Measurements from ENCODE around the gene FBXO31.
A peak's percentile ranks its signal among the peaks of the same experiment; 100 is the strongest.

Gene FBXO31

DNA sequence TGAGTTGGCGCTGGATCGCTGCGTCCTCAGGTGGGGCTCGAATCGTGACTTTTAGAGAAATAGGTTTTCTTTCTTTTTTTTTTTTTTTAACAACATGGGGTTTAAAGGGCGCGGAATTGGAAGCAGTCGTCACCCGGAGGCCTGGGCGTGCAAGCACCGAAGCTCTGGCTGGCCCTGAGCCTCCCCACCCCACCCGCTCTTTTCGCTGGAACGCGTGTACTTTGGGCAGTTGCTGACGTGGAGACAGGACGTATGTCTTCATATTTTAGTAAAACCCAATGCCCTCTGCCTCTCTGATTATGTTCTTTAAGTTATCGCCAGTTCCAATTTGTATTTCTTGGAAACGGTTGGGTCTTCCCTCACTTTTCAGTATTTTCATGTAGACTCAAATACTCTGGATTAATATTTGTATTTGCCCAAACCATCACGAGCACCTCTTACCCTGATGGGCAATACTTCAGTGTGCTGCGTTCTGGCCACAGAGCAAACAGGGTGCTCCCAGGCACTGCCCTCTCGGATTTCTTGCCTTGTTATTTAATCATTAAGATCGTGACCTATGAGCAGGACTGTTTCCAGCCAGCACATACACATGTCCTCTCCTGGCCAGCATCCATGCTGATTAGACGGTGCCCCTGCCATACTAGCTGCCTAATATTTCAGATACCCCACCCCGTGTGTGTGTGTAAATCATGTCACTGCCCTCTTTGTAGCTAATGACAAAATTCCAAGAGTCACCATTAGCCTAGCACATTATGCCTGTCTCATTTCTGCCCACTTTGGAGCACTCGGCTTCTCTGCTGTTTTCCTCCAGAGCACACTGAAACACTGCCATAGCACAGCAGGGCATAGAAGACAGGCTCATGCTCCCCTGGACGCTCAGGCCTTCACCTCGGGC lies 65.6 kb downstream of the FBXO31 start:
- no peak; the same call in 1 of the 2 replicates for TF ChIP-seq POLR2AphosphoS5 (IDR thresholded peaks at IDR 0.05; ENCODE audit: low read depth, low read length)
- no peak for TF ChIP-seq POLR2A (IDR thresholded peaks at IDR 0.05; ENCODE audit: low read depth, low read length)
- no peak for TF ChIP-seq TAF1 (IDR thresholded peaks at IDR 0.05; ENCODE audit: borderline replicate concordance, low read depth, low read length)
- FAIRE-seq (no peak), DNase-seq (ENCODE audit: insufficient read length) (peak; percentile 49)

DNA sequence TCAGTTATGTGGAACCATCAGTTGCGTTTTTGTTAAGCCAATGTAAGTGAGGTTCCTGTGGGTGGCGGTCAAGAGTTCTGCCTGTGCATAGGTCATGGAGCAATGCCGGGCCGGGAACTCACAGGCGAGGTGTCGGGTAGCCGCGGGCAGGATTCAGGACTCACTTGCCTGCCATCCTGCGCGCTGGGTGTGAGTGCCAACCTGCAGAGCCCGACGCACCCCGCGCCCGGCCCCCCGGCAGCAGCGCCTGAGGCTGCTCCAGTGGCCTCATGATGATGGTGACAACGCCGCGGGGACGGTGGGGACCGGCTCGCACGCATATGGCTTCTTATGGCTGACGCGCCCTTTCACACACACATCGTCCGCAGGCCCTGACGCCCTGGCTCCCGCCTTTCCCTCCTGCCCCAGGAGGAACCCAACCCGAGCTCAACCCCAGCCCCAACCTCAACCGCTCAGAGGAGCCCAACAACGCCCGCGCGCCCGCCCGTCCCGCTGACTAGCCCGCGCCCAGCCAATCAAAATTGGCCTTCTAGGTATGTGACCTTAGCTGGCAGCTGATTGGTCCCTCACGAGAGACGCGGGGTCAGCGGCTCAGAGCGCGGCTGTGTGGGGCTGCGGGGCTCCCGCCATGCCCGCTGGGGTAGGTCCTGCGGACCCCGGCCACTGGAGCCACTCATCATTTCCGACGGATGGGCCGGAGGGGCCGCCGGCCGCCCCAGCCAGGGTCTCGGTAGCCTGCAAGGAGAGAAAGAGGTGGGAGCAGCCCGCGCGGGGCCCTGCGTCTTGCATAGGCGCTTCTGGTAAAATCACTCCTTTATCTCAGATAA lies 66.4 kb downstream of the FBXO31 start, which contains the start of gene C16orf95:
TSS of gene C16orf95 (minus strand) at position 470 of the 827 bp plus-strand sequence. CDS start at position 320, 150 bp downstream.
- peak; percentile 99 for DNase-seq (ENCODE audit: insufficient read length)
- FAIRE-seq = peak; percentile 72
- TF ChIP-seq POLR2AphosphoS5 (IDR thresholded peaks at IDR 0.05; ENCODE audit: low read depth, low read length) (peak; percentile 52; the same call in 1 of the 2 replicates), TAF1 (IDR thresholded peaks at IDR 0.05; ENCODE audit: borderline replicate concordance, low read depth, low read length) (peak; percentile 70; the same call in 1 of the 2 replicates), POLR2A (IDR thresholded peaks at IDR 0.05; ENCODE audit: low read depth, low read length) (peak; percentile 77)

DNA sequence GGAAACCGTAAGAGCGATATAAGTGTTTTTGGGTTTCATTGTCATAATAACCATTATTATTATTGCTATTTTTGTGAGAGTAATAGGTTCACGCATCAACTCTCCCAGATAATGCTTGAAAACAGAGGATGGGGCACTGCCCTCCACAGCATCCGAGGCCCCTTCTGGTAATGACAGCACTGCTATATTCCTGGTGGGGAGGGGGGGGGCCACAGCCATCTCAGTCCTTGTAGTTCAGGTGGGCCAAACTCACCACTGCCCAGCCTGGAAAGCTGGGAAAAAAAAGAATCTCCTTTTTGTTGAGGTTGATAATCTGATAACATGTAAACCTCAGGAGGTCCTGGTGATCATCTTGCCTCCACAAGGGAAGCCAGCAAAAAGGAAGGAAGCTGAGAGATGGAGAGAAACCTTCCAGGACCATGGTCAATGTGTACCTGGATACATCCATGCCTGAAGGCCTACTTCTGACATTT lies 67.1 kb downstream of the FBXO31 start:
- no peak for DNase-seq (ENCODE audit: insufficient read length)
- no peak for FAIRE-seq
- TF ChIP-seq TAF1 (IDR thresholded peaks at IDR 0.05; ENCODE audit: borderline replicate concordance, low read depth, low read length) (no peak), POLR2AphosphoS5 (IDR thresholded peaks at IDR 0.05; ENCODE audit: low read depth, low read length) (no peak), POLR2A (IDR thresholded peaks at IDR 0.05; ENCODE audit: low read depth, low read length) (no peak)

DNA sequence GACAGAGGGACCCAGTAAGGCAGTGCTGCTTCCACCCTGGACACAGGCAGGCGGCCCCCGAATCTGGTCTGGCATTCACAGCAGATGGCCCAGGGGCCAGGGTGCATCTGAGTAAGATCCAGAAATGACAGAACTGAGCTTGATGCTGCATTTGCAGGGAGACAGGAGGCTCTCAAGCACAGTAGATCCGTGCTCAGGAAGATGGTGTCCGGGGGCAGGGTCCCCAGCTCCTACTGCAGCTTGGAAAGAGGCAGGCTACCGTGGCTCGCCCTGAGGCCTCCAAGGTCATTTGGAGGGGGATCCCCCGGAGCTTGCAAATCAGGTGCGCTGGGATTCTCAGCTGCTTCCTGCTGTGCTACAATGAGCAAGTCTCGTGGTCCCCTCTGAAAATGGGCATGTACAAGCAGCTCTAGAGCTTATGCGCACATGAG lies 68.6 kb downstream of the FBXO31 start:
- DNase-seq (ENCODE audit: insufficient read length) (no peak), FAIRE-seq (no peak)
- no peak for TF ChIP-seq POLR2AphosphoS5 (IDR thresholded peaks at IDR 0.05; ENCODE audit: low read depth, low read length)
- no peak for TF ChIP-seq TAF1 (IDR thresholded peaks at IDR 0.05; ENCODE audit: borderline replicate concordance, low read depth, low read length)
- no peak for TF ChIP-seq POLR2A (IDR thresholded peaks at IDR 0.05; ENCODE audit: low read depth, low read length)

DNA sequence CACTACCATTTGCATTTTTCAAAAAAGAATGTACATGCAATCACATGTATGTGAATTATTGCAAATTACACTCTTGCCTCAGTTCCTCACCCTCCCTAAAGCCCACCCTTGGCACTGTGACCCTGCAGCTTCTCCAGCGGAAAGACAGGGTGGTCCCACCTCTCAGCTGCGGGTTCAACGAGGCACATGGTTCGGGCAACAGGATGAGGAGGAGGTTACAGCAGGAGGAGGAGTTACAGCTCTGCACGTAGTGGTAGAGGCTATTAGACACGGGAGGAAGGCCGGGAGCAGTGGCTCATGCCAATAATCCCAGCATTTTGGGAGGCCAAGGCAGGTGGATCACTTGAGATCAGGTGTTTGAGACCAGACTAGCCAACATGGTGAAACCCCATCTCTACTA lies 71.6 kb downstream of the FBXO31 start:
- no peak for DNase-seq (ENCODE audit: insufficient read length)
- TF ChIP-seq POLR2A (IDR thresholded peaks at IDR 0.05; ENCODE audit: low read depth, low read length) (no peak), TAF1 (IDR thresholded peaks at IDR 0.05; ENCODE audit: borderline replicate concordance, low read depth, low read length) (no peak), POLR2AphosphoS5 (IDR thresholded peaks at IDR 0.05; ENCODE audit: low read depth, low read length) (no peak)
- FAIRE-seq = no peak

DNA sequence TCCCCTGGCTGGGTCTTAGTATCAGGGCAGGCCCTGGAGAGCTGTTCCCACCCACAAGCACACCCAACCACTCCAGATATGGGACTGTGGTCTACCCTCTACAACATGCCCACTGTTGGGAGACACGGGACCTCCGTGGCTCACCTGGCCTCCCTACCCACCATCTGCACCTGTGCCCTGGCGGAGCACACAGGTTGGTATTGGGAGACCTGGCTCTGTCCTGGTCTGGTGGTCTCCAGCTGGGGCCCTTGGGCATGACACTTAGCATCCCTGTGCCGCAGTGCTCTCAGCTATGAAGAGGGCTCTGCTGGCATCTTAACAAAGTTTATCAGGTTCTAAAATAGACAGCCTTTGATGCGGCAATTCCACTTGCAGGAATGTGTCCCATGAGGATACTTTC lies 72.2 kb downstream of the FBXO31 start:
- TF ChIP-seq TAF1 (IDR thresholded peaks at IDR 0.05; ENCODE audit: borderline replicate concordance, low read depth, low read length) (no peak), POLR2A (IDR thresholded peaks at IDR 0.05; ENCODE audit: low read depth, low read length) (no peak), POLR2AphosphoS5 (IDR thresholded peaks at IDR 0.05; ENCODE audit: low read depth, low read length) (no peak)
- no peak for FAIRE-seq
- no peak for DNase-seq (ENCODE audit: insufficient read length)

DNA sequence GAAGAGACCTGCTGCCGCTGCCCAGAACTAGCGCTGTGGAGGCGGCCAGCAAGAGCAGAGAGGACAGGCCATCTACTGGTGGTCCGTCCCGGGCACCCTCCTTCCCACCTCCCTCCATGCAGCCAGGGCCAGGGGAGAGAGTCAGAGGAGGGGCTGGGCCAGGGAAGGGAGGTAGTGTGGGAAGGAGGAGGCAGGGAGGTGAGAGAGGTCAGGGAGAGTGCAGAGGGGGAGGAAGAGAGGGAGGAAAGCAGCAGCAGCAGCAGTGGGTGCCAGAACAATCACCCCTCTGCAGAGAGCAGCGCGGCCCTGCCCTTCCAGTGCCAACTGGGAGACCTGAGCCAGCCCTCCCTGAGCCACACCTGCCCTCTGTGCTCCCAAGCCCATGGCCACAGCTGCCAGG lies 73.0 kb downstream of the FBXO31 start:
- no peak for FAIRE-seq
- TF ChIP-seq TAF1 (IDR thresholded peaks at IDR 0.05; ENCODE audit: borderline replicate concordance, low read depth, low read length) (no peak), POLR2AphosphoS5 (IDR thresholded peaks at IDR 0.05; ENCODE audit: low read depth, low read length) (no peak), POLR2A (IDR thresholded peaks at IDR 0.05; ENCODE audit: low read depth, low read length) (no peak)
- DNase-seq (ENCODE audit: insufficient read length) = no peak

DNA sequence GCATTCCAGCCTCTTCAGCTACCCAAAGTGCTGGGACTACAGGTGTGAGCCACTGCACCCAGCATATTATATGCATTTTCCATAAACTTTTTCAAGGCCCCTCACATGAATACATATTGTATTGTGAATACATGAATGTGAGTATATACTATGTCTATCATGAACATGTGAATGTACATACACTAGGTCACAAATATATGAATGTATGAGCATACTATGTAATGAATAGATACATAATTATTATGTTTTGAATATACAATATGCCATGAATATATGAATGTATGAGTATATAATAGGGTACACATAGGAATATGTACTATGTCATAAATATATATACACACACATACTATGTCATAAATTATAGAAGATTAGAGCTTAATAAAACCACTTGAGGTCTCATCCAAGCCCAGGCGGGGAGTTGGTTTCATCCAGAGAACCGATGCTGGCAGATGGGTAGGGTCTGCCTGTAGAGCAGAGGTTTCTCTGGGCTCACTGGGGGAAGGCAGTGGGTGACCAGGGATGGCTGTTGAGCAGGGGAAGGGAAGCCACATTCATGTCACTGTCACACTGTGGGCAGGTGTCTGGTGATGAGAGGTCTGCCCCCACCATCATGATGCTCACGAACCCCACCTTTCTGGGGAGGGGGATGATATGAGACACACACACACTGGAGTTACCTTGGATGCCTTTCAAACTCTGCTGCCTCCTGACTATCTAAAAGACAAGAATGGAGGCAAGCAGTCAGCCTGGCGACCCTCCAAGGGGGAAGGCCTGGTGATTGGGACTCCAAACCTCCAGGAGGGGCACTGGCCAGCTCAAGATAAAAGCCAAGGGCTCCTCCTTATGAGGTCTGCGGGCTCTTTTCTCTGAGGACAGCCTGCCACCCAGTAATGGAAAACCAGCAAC lies 73.7 kb downstream of the FBXO31 start:
- FAIRE-seq = no peak
- DNase-seq (ENCODE audit: insufficient read length) = no peak
- no peak for TF ChIP-seq TAF1 (IDR thresholded peaks at IDR 0.05; ENCODE audit: borderline replicate concordance, low read depth, low read length)

DNA sequence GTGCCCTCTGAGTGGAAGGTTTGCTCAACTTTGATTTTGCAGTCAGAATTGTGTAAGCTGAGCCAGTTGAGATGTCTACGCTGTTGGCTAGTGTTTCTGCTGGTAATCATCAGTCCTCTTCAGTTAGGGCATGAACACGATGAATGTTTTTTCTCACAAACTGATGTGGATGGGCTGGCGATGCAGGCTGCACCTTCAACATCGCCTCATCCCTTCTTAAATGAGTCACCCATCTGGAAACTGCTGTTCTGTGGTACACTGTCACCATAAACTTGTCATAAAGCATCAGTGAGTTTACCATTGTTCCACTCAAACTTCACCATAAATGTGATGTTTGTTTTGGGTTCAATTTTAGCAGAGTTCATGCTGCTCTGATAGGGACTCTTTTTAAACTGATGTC lies 74.8 kb downstream of the FBXO31 start:
- DNase-seq (ENCODE audit: insufficient read length) (no peak), FAIRE-seq (no peak)
- TF ChIP-seq POLR2A (IDR thresholded peaks at IDR 0.05; ENCODE audit: low read depth, low read length) = no peak
- no peak for TF ChIP-seq POLR2AphosphoS5 (IDR thresholded peaks at IDR 0.05; ENCODE audit: low read depth, low read length)
- no peak for TF ChIP-seq TAF1 (IDR thresholded peaks at IDR 0.05; ENCODE audit: borderline replicate concordance, low read depth, low read length)

DNA sequence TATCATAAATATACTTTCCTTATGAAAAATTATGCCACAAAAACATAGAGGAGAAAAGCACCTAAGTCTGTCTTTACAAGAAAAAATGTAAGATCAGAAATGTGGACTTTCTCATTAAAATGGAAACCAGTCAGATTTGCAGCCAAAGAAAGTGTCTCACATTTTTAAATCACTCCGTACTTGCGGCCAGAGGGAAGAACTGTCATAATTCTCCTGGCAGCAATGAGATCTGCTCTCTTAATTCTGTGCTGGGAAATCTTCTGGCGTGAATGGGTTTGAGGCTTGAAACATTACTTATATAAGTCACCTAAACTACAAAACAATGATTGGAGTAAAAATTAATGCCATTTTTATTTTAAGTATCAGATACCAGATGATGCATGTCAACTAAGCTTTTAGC lies 77.1 kb downstream of the FBXO31 start:
- TF ChIP-seq POLR2AphosphoS5 (IDR thresholded peaks at IDR 0.05; ENCODE audit: low read depth, low read length) (no peak), TAF1 (IDR thresholded peaks at IDR 0.05; ENCODE audit: borderline replicate concordance, low read depth, low read length) (no peak), POLR2A (IDR thresholded peaks at IDR 0.05; ENCODE audit: low read depth, low read length) (no peak)
- no peak for FAIRE-seq
- DNase-seq (ENCODE audit: insufficient read length) = no peak

Data from GM12892 (cell line).